ENCODE measurements around the gene ANGPTL4. TPM values are rescaled to one million over a fixed set of nuclear protein-coding genes. Genes with fewer than 3 reads are reported as not detected.

The ANGPTL4 gene
- total and polyA plus RNA-seq, 2 of the 13 experiments (the other 11 are each of a cell fraction or from before 2014, with no cell fraction given): 0.80 to 21.7 TPM

DNA sequence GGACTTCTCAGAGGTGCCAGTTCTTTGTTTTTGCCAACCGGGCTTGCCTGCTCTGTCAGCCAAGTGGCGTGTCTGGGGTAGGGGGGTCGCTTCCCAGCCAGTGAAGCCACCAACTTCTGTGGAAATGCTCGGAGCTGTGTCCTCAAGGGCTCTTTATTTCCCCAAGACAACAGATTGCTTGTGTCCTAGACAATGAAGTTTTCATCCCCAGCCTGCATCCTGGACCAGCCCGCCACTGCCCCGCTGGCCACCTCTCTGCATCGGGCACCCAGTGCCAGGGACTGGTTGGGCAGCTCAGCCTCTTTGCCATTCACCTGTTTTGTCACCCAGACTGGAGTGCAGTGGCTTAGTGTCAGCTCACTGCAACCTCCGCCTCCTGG, 29.9 kb downstream of the ANGPTL4 start (continued):
- TF ChIP-seq ZNF34 (CRISPR knock-in tag; IDR thresholded peaks at IDR 0.05; ENCODE audit: borderline replicate concordance) (no peak), CERS6 (CRISPR knock-in tag; IDR thresholded peaks at IDR 0.05) (no peak), SRSF9 (IDR thresholded peaks at IDR 0.05; ENCODE audit: borderline replicate concordance, insufficient read depth, low read depth, low read length, poor library complexity, severe bottlenecking) (no peak), ZNF678 (CRISPR knock-in tag; IDR thresholded peaks at IDR 0.05) (no peak), CEBPB (IDR thresholded peaks at IDR 0.05; ENCODE audit: borderline replicate concordance, low read depth, low read length) (no peak), WIZ (CRISPR knock-in tag; IDR thresholded peaks at IDR 0.05) (no peak), MYNN (CRISPR knock-in tag; IDR thresholded peaks at IDR 0.05; ENCODE audit: low read depth) (no peak), ZNF251 (CRISPR knock-in tag; IDR thresholded peaks at IDR 0.05) (no peak), RFX5 (IDR thresholded peaks at IDR 0.05; ENCODE audit: low read depth, low read length) (no peak), ZBTB7B (CRISPR knock-in tag; IDR thresholded peaks at IDR 0.05) (no peak), ZSCAN20 (CRISPR knock-in tag; IDR thresholded peaks at IDR 0.05; ENCODE audit: borderline replicate concordance) (no peak), ZFP41 (CRISPR knock-in tag; IDR thresholded peaks at IDR 0.05; ENCODE audit: borderline replicate concordance) (0 out of 2 replicates have a peak, but pooled peaks have one; percentile 22), FOXM1 (CRISPR knock-in tag; IDR thresholded peaks at IDR 0.05) (no peak), CBX2 (IDR thresholded peaks at IDR 0.05; ENCODE audit: low read depth, low read length) (no peak), CBX2 (CRISPR knock-in tag; IDR thresholded peaks at IDR 0.05; ENCODE audit: low read depth) (no peak), MLX (CRISPR knock-in tag; IDR thresholded peaks at IDR 0.05) (no peak), ZKSCAN5 (CRISPR knock-in tag; IDR thresholded peaks at IDR 0.05) (no peak), GLMP (CRISPR knock-in tag; IDR thresholded peaks at IDR 0.05; ENCODE audit: borderline replicate concordance) (no peak), ZNF331 (CRISPR knock-in tag; IDR thresholded peaks at IDR 0.05) (no peak)
- TF ChIP-seq, protein P1, sequence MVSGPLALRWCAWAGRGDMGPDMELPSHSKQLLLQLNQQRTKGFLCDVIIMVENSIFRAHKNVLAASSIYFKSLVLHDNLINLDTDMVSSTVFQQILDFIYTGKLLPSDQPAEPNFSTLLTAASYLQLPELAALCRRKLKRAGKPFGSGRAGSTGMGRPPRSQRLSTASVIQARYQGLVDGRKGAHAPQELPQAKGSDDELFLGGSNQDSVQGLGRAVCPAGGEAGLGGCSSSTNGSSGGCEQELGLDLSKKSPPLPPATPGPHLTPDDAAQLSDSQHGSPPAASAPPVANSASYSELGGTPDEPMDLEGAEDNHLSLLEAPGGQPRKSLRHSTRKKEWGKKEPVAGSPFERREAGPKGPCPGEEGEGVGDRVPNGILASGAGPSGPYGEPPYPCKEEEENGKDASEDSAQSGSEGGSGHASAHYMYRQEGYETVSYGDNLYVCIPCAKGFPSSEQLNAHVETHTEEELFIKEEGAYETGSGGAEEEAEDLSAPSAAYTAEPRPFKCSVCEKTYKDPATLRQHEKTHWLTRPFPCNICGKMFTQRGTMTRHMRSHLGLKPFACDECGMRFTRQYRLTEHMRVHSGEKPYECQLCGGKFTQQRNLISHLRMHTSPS (CRISPR knock-in tag; IDR thresholded peaks at IDR 0.05; ENCODE audit: low read depth): peak; percentile 16; the same call in 1 of the 2 replicates
- TF ChIP-seq, protein P2, sequence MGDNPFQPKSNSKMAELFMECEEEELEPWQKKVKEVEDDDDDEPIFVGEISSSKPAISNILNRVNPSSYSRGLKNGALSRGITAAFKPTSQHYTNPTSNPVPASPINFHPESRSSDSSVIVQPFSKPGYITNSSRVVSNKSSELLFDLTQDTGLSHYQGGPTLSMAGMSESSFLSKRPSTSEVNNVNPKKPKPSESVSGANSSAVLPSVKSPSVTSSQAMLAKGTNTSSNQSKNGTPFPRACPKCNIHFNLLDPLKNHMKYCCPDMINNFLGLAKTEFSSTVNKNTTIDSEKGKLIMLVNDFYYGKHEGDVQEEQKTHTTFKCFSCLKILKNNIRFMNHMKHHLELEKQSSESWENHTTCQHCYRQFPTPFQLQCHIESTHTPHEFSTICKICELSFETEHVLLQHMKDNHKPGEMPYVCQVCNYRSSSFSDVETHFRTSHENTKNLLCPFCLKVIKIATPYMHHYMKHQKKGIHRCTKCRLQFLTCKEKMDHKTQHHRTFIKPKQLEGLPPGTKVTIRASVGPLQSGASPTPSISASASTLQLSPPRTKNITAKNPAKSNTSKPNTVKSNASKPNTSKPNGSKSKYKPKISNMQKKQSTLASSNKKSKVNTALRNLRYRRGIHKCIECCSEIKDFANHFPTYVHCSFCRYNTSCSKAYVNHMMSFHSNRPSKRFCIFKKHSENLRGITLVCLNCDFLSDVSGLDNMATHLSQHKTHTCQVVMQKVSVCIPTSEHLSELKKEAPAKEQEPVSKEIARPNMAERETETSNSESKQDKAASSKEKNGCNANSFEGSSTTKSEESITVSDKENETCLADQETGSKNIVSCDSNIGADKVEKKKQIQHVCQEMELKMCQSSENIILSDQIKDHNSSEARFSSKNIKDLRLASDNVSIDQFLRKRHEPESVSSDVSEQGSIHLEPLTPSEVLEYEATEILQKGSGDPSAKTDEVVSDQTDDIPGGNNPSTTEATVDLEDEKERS (CRISPR knock-in tag; IDR thresholded peaks at IDR 0.05): no peak
- TF ChIP-seq, protein P3, sequence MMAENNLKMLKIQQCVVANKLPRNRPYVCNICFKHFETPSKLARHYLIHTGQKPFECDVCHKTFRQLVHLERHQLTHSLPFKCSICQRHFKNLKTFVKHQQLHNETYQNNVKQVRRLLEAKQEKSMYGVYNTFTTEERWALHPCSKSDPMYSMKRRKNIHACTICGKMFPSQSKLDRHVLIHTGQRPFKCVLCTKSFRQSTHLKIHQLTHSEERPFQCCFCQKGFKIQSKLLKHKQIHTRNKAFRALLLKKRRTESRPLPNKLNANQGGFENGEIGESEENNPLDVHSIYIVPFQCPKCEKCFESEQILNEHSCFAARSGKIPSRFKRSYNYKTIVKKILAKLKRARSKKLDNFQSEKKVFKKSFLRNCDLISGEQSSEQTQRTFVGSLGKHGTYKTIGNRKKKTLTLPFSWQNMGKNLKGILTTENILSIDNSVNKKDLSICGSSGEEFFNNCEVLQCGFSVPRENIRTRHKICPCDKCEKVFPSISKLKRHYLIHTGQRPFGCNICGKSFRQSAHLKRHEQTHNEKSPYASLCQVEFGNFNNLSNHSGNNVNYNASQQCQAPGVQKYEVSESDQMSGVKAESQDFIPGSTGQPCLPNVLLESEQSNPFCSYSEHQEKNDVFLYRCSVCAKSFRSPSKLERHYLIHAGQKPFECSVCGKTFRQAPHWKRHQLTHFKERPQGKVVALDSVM (CRISPR knock-in tag; IDR thresholded peaks at IDR 0.05): no peak
